ENCODE data around the gene CBX5. TPM values are rescaled to one million over a fixed set of nuclear protein-coding genes. Genes with fewer than 3 reads are reported as not detected.

Gene CBX5
- total RNA-seq, 2 experiments from 2014 or later: 115 to 299 TPM

DNA sequence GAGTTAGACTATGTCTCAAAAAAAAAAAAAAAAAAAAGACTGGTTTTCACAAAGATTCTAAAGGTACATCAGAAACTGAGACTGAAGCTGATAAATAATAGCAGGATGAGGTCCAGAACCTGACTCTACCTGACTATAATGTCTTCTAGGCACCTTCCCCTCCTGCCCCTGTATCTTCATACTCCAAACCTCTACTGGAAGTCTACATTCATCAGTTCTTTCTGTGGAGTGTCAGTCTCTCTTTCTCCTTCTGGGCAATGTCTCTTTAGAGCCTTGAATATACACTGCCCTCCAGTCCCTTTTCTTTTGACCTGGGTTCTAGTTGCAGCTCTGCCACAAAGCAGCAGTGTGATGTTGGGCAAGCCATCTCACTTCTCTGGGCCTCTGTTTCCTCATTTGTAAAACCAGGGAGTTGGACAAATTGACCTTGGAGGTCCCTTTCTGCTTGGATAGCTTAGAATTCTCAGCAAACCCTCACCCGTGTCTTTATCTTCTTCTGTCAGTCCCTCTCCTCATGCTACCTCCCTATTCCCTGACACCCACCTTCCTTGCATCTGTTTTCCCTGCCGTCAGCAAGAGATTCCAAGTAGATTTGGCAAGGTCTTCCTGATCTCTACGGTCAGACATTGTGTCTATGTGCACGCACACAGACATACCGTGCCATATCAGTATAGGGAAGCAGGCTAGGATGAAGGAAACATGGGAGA is 16.6 kb upstream of the CBX5 start:
- H3K9me3 ChIP-seq (ENCODE audit: low read length): no peaks in the 10 kb centered on the region
- H3K79me2 ChIP-seq (ENCODE audit: insufficient read depth, low read depth, low read length): no peaks in the 10 kb centered on the region
- ChIA-PET POLR2A (interaction anchor here (0.7 kb wide), 2 partner anchors 46 to 1003 kb away, joined by 5 to 6 read pairs; no protein-coding TSS in a partner anchor), CTCF (ENCODE audit: unreplicated experiment) (no interaction called here)
- no peak overlapping the region for H3K27ac ChIP-seq (ENCODE audit: low read depth, low read length, poor library complexity, severe bottlenecking)
- H4K20me1 ChIP-seq (ENCODE audit: insufficient read depth, low read length): no peaks in the 10 kb centered on the region
- H3K36me3 ChIP-seq (ENCODE audit: insufficient read depth, low read length): no peaks in the 10 kb centered on the region
- no peak for DNase-seq (ENCODE audit: low spot score)
- H3K9me2 ChIP-seq (ENCODE audit: insufficient read depth, low read length): no peaks in the 10 kb centered on the region
- intact Hi-C loops (cut with micrococcal nuclease; ENCODE audit: unreplicated experiment): no loop called here
- no peak overlapping the region for H2AFZ ChIP-seq (ENCODE audit: low read length)
- TF ChIP-seq, protein P1, sequence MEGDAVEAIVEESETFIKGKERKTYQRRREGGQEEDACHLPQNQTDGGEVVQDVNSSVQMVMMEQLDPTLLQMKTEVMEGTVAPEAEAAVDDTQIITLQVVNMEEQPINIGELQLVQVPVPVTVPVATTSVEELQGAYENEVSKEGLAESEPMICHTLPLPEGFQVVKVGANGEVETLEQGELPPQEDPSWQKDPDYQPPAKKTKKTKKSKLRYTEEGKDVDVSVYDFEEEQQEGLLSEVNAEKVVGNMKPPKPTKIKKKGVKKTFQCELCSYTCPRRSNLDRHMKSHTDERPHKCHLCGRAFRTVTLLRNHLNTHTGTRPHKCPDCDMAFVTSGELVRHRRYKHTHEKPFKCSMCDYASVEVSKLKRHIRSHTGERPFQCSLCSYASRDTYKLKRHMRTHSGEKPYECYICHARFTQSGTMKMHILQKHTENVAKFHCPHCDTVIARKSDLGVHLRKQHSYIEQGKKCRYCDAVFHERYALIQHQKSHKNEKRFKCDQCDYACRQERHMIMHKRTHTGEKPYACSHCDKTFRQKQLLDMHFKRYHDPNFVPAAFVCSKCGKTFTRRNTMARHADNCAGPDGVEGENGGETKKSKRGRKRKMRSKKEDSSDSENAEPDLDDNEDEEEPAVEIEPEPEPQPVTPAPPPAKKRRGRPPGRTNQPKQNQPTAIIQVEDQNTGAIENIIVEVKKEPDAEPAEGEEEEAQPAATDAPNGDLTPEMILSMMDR (conservative IDR thresholded peaks at IDR 0.05; ENCODE audit: low read length): no peak
- no peak for TF ChIP-seq EZH2phosphoT487 (IDR thresholded peaks at IDR 0.05; ENCODE audit: borderline replicate concordance, low read depth, low read length)
- no peak overlapping the region for H3K4me3 ChIP-seq (ENCODE audit: low read depth, low read length, poor library complexity, severe bottlenecking)
- H3K4me2 ChIP-seq (ENCODE audit: low read length): no peak overlapping the region
- peaks cover 6% of the 10 kb centered on the region for H3K4me1 ChIP-seq (ENCODE audit: insufficient read depth, low read length, poor library complexity, severe bottlenecking)
- BruUV-seq (replicated peaks): no TSS peak

DNA sequence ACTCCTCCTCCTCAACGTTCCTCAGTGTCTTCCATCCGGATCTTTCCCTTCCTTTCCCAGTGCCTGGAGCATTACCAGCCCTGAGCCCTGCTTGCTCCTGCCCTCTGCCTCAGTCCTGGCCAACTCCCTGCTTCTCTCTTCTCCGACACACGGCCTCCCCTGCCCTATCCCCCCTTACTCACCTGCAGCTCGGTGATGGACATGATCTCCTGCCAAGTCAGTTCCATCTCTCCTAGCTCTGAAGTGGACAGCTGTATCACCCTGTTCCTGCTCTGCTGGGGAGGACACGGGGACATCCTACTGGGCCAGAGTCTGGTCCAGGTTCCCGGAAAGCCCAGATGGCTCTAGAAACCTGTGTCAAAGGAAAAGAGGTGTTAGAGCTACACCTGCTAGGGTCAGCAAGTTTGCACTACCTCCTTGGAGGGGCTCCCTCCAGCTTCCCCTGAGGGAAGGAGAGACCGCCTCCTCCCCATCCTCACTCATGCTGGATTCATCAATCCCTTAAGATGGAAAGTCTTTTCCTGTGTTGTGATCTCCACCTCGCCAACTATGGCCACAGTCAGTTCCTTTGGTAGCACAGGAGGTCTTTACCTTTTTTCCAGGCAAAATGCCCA is 15.1 kb upstream of the CBX5 start:
- Histone ChIP-seq H3K4me3 (ENCODE audit: low read depth, low read length, poor library complexity, severe bottlenecking) (no peak overlapping the region), H3K79me2 (ENCODE audit: insufficient read depth, low read depth, low read length) (no peaks in the 10 kb centered on the region), H3K27ac (ENCODE audit: low read depth, low read length, poor library complexity, severe bottlenecking) (no peak overlapping the region), H3K4me1 (ENCODE audit: insufficient read depth, low read length, poor library complexity, severe bottlenecking) (no peaks in the 10 kb centered on the region), H3K4me2 (ENCODE audit: low read length) (no peak overlapping the region), H4K20me1 (ENCODE audit: insufficient read depth, low read length) (no peaks in the 10 kb centered on the region), H3K9me3 (ENCODE audit: low read length) (no peaks in the 10 kb centered on the region), H3K9me2 (ENCODE audit: insufficient read depth, low read length) (no peaks in the 10 kb centered on the region), H3K36me3 (ENCODE audit: insufficient read depth, low read length) (no peaks in the 10 kb centered on the region), H2AFZ (ENCODE audit: low read length) (no peak overlapping the region)
- no peak for TF ChIP-seq EZH2phosphoT487 (IDR thresholded peaks at IDR 0.05; ENCODE audit: borderline replicate concordance, low read depth, low read length)
- TF ChIP-seq, protein P1 (conservative IDR thresholded peaks at IDR 0.05; ENCODE audit: low read length): no peak
- ChIA-PET POLR2A (interaction anchor here (0.8 kb wide), 1 partner anchor 42 kb away, joined by 4 read pairs; no protein-coding TSS in a partner anchor), CTCF (ENCODE audit: unreplicated experiment) (no interaction called here)
- intact Hi-C loops (cut with micrococcal nuclease; ENCODE audit: unreplicated experiment): loop anchor here (1.0 to 2.0 kb wide), 3 partner anchors 30 to 74 kb away; partner anchors contain the start of gene COPZ1
- no TSS peak for BruUV-seq (replicated peaks)
- no peak for DNase-seq (ENCODE audit: low spot score)
